ENCODE data around the gene DAPK2.
"Not testable (repeated sequence)": the region's sequence is repeated elsewhere in the genome, so short reads cannot be mapped to it uniquely, and the experiment has no call there.

Gene DAPK2

GRCh38 chr15:63902671-63903035, 143.6 kb downstream of the DAPK2 start:
- DNase-seq (ENCODE audit: low read depth in 1 of 2, low spot score in 1 of 2) = peak in 1 of 2 experiments; percentile 52
- no peak overlapping the region for H3K27ac ChIP-seq (replicated peaks)
- no peak for TF ChIP-seq GABPA (IDR thresholded peaks at IDR 0.05; ENCODE audit: low read depth)
- TF ChIP-seq POLR2AphosphoS5 (IDR thresholded peaks at IDR 0.05; ENCODE audit: low read depth) = no peak
- TF ChIP-seq SPI1 (IDR thresholded peaks at IDR 0.05; ENCODE audit: borderline replicate concordance, low read depth) = peak; percentile 40; the same call in 1 of the 2 replicates

GRCh38 chr15:63901912-63902670, 144.2 kb downstream of the DAPK2 start:
- Histone ChIP-seq H3K27me3 (ENCODE audit: insufficient read depth, poor library complexity, severe bottlenecking) (no peaks in the 10 kb centered on the region), H3K4me3 (replicated peaks; ENCODE audit: insufficient read depth, low read length) (no peak overlapping the region), H3K27ac (replicated peaks) (no peak overlapping the region)
- TF ChIP-seq REST (IDR thresholded peaks at IDR 0.05; ENCODE audit: insufficient replicate concordance, low read depth) (no peak), GABPA (IDR thresholded peaks at IDR 0.05; ENCODE audit: low read depth) (no peak), SPI1 (IDR thresholded peaks at IDR 0.05; ENCODE audit: borderline replicate concordance, low read depth) (no peak), POLR2AphosphoS5 (IDR thresholded peaks at IDR 0.05; ENCODE audit: low read depth) (no peak), CTCF (IDR thresholded peaks at IDR 0.05; ENCODE audit: insufficient read depth, low read length) (no peak)
- no peak for DNase-seq (ENCODE audit: low read depth in 1 of 2, low spot score in 1 of 2)

More at GRCh38 chr15:63902671-63903035, 143.6 kb downstream of the DAPK2 start:
- Histone ChIP-seq H3K27me3 (ENCODE audit: insufficient read depth, poor library complexity, severe bottlenecking) (no peaks in the 10 kb centered on the region), H3K4me3 (replicated peaks; ENCODE audit: insufficient read depth, low read length) (no peak overlapping the region)

GRCh38 chr15:63900306-63900705, 146.0 kb downstream of the DAPK2 start:
- H3K27ac ChIP-seq (replicated peaks) = no peak overlapping the region
- no peak overlapping the region for H3K4me3 ChIP-seq (replicated peaks; ENCODE audit: insufficient read depth, low read length)
- TF ChIP-seq GABPA (IDR thresholded peaks at IDR 0.05; ENCODE audit: low read depth) (no peak), POLR2AphosphoS5 (IDR thresholded peaks at IDR 0.05; ENCODE audit: low read depth) (no peak), CTCF (IDR thresholded peaks at IDR 0.05; ENCODE audit: insufficient read depth, low read length) (no peak), SPI1 (IDR thresholded peaks at IDR 0.05; ENCODE audit: borderline replicate concordance, low read depth) (no peak), REST (IDR thresholded peaks at IDR 0.05; ENCODE audit: insufficient replicate concordance, low read depth) (no peak)
- no peaks in the 10 kb centered on the region for H3K27me3 ChIP-seq (ENCODE audit: insufficient read depth, poor library complexity, severe bottlenecking)
- no peak for DNase-seq (ENCODE audit: low read depth in 1 of 2, low spot score in 1 of 2)

GRCh38 chr15:63899606-63900005, 146.7 kb downstream of the DAPK2 start:
- H3K4me3 ChIP-seq (replicated peaks; ENCODE audit: insufficient read depth, low read length); DNase-seq (ENCODE audit: low read depth in 1 of 2, low spot score in 1 of 2); H3K27me3 ChIP-seq (ENCODE audit: insufficient read depth, poor library complexity, severe bottlenecking): not testable (repeated sequence)
- peak overlapping the region; percentile 61 for H3K27ac ChIP-seq (replicated peaks)

GRCh38 chr15:63899193-63899592, 147.1 kb downstream of the DAPK2 start:
- no peaks in the 10 kb centered on the region for H3K27me3 ChIP-seq (ENCODE audit: insufficient read depth, poor library complexity, severe bottlenecking)
- peak overlapping the region; percentile 61 for H3K27ac ChIP-seq (replicated peaks)
- peak; percentile 67 to 74 for DNase-seq (ENCODE audit: low read depth in 1 of 2, low spot score in 1 of 2)

More at GRCh38 chr15:63899193-63899592, 147.1 kb downstream of the DAPK2 start:
- TF ChIP-seq GABPA (IDR thresholded peaks at IDR 0.05; ENCODE audit: low read depth) = no peak
- no peak overlapping the region for H3K4me3 ChIP-seq (replicated peaks; ENCODE audit: insufficient read depth, low read length)

All from HL-60 (cell line).